Activated CD4-positive, alpha-beta T cell treated with anti-CD3 and anti-CD28 coated beads, Interleukin-2, amount 50 U/mL, for 48 hours (primary cell): Measurements from ENCODE around the gene CEACAM21.

Experiments
- DNase-seq, 2 experiments: peaks; one replicate each; pipeline ENCODE4 v3.0.0-alpha.2; 2020

Gene CEACAM21

DNA sequence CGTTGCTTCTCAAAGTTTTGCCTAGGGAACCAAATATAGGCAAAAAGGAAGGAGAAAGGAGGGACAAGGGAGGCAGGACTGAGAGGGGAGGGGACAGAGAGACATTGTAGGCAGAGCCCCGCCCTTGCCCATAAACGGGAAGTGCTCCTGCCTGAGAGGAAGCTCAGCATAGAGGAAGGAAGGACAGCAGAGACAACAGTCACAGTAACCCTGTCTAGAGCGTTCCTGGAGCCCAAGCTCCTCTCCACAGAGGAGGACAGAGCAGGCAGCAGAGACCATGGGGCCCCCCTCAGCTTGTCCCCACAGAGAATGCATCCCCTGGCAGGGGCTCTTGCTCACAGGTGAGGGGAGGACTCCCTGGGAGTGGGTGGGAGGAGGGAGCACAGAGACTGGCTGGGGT, at the start of gene CEACAM21:
TSS of gene CEACAM21 (plus strand) at position 169 of the 400 bp plus-strand sequence. CDS start at position 278, 109 bp downstream.
- peak; percentile 67 to 74 for DNase-seq

DNA sequence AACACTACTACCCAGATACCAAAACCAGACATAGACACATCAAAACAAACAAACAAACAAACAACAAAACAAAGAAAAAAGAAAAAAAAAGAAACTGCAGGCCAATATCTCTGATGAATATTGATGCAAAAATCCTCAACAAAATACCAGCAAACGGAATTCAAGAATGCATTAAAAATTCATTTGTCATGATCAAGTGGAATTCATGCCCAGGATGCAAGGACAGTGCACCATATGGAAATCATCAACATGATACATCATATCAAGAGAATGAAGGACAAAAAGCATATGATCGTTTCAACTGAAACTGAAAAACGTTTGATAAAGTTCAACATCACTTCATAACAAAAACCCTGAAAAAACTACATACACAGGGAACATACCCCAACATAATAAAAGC, 48.9 kb upstream of the CEACAM21 start:
- DNase-seq: no peak

DNA sequence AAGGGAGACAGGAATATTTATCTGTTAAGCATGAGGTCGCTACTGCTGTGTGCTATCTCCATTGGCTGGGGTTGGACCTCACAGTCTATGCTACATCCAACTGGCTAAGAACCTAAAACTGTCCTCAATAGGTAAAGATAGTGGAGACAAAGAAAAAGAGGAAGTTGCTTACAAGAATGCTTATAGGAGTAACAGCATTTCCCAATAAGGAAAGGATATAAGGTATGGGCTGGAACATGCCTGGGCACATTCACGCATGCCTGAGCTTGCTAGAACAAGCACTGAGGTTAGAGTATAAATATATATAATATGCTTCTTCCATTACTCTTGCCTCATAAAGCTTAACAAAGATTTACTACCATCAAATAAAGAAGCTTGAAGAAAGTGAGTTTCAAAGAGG, 47.9 kb upstream of the CEACAM21 start:
- no peak for DNase-seq

DNA sequence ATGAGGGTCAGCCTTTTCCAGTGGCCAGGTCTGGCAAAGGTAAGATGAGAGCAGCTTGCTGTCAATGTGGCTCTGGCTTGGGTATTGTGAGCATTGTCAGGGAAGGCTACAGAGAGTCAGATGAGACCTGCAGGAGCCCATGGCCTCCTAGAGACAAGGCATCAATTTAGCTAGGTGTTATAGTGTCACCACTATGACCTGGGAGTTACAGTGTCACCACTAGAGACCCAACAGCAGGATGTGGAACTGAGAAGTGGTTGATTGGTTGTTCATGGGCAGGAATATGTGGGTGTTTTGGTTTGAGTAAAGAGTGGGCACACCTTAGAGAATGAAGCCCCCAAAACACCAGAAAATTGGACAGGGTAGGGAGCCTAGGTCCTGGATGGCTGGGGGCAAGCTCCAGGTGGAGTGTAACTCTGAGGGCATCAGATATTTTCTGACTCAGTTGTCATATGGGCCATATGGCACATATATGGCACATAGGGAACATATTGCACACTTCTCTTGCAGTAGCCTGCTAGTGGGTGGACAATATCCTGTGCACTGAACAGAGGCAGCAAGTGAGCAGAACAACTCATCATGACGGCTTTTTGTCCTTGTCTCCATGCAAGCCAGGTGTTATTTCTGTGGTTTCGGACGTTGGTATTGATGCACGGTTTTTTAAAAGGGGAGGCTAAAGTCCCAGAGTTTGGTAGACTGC, 46.3 kb upstream of the CEACAM21 start:
- no peak for DNase-seq

DNA sequence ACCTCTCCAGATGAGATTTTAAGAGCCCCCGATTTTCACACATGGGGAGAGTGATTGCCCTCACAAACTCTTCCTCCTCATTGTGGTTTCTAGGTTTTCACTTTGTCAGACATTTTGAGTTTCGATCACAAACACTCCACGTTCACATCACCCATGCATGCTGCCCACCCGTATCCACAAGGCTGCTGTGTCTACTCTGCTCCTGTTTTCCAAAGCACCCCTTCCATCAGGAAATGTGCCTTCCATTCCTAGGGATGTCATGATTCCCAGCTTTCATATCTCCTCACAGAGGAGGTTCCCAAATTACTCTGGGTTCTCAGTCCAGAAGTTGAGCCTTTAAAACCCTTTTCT, 45.8 kb upstream of the CEACAM21 start:
- DNase-seq: no peak

DNA sequence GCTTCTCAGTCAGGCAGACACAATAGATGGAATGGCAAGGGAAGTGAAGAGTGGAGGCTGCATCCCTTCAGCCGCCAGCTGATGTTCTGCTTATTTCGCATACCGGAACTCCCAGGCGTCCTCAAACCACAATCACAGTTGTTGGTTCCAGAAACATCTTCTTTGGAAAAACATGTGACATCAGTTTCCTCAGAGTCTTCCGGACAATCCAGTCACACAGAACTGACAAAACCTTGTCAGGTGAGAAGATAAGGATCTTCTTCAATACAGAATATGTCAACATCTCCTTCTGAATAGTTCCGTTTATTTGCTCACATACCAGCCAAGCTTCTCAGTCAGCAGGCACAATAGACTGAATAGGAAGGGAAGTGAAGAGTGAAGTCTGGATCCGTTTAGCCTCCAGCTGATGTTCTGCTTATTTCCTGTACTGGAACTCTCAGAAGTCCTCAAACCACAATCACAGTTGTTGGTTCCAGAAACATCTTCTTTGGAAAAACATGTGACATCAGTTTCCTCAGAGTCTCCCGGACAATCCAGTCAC, 45.1 kb upstream of the CEACAM21 start:
- no peak for DNase-seq

DNA sequence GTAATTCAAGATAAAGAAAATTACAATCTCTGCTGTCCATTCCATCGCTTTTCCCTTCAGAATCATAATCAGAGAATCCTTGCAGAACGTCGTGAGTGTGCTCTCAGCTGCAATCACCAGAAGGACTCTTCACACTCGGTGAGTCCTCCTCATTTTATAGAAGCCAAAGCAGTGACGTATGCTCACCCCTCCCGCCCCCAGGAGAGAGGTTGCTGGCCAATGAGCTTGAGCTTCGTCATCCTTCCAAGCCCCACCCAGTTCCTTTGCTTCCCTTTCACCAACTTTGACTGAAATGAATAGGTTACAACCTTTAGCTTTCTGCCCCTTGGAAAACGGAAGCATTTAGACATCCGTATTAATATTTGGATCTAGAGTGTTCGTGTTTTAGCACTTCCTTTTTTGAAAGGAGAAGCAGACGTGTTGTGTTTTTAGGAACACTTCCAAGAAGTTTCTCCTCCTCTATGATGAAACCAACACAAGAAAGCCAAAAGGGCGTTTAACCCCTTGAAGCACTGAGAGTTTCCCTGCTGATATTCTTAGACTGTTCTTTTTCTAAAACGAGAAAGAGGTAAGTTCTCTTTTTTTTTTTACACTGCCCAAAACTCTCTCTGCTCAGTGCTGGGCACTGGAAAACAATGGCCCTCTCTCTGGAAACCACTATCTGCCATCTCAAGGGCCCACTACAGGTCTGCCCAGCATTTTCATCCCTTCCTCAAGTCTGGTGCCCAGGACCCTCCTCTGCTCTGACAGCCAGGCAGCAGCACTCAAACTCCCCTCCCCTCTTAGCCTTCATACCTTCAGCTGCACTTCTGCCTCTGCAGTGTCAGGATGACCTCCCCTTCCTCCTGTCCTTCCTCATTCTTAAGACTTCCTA, 44.3 kb upstream of the CEACAM21 start:
- peak; percentile 78 to 85 for DNase-seq

DNA sequence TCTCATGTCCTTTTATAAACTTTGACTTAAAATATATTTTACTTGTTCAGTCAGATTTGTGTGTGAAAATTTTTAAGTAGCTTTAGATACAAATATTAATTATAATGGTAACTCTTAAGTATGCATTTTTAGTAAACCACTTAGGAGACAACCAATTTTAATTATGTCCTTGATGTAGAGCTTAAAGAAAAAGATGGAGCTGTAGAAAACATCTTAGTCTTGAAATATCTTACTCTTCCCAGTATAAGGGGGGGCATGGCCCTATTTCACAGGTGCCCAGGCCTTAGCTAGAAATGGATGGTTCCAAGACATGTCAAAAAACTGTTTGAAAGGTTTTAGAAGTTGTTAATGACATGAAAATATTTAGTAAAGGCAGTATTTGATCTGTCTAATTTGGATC, 43.4 kb upstream of the CEACAM21 start:
- DNase-seq: no peak

DNA sequence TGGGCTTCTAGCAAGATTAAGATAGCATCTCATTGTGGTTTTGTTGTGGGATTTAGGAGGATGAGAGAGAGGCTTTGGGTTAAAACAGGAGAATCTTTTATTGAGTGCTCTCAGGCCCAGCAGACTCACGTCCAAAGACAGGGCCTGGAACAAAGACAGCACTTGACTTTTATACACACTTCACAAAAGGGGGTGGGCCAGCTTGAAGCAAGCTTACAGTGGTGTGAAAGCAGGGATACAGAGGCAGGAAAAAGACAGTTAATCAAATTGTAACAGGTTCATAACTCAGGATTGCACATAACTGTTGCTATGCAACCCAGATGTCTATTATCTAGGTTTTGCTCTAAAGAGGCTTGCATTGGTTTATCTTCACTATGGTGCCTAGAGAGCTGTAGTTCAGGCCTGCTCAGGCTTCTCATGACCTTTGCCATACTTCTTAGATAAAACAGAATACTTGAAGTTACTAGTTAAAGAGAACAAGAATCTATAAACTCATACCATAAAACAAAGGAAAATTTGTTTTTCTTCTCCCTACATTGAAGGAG, 42.2 kb upstream of the CEACAM21 start:
- no peak for DNase-seq

DNA sequence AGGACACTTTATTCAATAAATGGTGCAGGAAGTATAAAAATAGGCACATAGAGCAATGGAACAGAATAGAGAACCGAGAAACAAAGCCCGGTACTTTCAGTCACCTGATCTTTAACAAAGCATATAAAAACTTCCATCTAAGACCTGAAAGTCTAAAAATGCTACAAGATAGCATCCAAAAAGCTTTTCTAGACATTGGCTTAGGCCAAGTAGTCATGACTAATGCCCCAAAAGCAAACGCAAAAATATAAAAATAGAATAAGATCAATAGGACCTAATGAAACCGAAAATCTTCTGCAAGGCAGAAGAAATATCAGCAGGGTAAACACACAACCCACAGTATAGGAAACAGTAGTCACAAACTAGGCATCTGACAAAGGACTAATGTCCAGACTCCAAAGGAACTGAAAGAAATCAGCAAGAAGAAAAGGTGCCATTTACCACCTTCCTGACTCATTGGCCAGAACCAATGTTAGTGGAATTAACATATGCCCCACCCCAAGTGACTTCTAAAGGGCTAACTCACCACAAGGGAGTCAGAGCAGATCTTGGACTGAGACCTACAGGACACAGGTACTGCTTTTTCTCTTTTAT, 40.8 kb upstream of the CEACAM21 start:
- DNase-seq: no peak

DNA sequence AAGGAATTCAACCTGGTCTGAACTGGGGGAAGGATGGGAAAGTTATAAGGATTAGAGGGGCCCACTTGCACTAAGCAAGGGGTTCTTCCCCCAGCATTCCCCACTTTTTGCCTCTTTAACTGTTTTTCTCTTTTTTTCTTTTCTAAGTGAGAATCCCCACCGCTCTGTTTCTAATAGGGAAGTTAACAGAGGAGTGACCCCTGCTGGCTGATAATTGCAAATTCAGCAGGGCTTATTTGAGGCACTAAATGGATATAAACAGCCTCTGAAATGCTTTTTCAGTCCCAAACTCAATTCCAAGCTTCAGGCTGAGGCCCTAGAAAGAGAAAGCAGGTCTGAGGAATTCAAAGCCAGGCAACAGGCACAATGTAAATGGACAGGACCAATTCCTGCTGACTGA, 38.2 kb upstream of the CEACAM21 start:
- peak in 1 of 2 experiments; percentile 55 for DNase-seq

DNA sequence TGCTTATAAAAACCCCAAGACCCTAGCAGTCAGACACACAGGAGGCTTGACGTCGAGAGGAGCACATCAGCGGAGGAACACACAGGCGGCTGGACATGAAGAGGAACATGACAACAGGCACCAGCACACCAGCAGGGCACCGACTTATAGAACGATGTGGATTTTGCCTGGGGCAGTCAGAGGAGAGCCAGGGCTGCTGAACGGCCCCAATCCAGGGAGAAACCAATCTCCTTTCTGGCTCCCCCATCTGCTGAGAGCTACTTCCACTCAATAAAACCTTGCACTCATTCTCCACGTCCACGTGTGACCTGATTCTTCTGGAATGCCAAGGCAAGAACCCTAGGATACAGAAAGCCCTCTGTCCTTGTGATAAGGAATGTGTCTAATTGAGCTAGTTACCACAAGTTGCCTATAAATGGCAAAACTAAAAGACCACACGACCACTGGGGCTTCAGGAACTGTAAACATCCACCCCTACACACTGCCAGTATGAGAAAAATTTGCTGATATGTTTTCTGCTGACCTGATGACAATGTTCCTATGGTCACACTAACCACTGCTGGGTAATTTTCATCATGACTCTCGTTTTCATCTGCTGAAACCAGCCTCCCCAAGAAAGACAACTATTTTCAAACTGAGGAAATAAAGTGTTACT, 35.8 kb upstream of the CEACAM21 start:
- DNase-seq: no peak

DNA sequence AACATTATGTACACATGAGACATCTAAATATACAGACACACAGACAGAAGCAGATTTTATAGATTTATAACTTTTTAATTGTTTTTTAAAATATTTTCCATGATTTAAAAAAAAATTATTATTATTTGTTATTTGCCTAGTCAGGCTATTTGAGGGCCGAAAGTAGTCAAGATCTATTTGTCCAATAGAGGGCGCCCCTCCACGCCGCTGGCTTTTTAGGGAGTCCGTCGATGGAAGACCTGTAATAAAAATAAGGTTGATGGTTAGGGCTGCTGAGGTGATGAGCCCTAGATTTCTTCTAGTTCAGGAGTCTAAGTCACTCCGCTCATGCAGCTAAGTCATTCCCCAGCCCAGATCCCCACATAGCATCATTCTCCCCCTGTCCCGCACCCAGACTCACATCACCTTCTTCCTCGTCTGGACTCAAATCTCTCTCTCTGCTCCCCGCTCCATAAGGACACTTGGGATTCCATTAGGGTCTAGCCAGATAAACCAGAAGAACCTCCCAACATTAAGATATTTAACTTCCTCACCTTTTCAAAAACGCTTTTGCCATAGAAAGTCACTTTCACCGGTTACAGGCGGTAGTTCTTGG, 33.9 kb upstream of the CEACAM21 start:
- DNase-seq: peak; percentile 82 to 88

DNA sequence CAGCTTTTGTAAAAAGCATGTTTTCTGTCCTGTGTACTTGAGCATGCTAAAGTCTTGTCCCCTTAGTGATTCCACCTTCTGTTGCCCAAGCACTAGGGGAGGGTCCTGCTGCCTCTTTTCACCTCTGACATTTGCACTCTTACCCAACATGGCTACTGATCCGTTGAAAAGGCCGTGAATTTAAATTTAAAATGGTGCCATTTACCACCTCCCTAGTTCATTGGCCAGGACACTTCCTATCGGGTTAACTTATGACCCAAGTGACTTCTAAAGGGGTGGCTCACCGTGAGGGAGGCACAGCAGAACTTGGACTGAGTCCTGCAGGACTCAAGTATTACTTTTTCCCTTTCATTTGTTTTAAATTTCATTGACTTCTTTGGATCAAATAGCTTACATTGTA, 33.3 kb upstream of the CEACAM21 start:
- no peak for DNase-seq

DNA sequence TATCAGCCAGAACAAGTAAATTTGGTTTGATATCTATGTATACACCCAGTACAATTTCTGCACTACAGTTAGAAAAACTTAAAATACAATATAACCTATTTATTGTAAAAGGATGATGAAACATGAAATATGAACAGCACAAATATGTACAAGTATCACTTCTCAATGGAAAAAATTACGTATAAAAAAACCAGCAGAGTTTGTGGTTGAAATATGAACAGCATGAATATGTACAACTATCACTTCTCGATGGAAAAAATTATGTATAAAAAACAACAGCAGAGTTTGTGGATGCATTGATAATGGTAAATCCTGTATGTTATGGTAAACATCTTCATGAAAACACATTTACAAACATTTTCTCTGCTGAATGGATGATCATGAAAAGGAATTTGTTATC, 32.4 kb upstream of the CEACAM21 start:
- DNase-seq: no peak

DNA sequence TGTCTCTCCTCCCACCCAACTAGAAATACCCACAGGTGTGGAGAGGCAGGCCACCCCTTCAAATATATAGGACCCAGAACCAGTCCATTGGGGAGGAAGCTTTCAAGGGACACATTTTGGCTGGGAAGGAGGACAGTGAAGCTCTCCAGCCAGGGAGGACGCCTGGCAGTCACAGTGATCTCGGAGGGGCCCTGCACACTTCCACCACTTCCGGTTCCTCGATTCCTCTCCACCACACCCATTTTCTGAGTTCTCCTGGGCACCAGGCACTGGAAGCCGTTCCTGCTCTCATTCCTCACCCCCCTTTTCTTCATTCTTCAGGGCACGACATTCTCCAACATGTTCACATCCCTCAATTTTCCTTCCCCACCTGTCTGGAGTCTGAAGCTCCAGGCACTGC, 30.4 kb upstream of the CEACAM21 start:
- peak; percentile 57 to 66 for DNase-seq

DNA sequence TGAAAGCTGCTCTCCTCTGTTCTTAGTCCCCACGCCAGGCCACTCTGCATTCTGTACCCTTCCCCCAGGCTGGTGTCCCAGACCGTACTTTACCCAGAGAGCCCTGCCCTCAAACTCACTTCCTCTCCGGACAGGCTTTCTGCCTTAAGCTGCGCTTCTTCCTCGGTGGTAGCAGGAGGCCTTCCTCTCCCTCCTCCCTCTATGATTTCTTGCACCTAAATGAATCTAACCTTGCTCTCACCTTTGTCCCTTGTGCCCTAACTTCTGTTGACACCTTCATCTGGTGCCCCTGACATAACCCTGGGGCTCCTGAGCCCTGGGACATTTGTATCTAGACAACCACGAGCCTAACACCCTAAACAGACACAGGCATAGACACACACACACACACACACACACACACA, 29.6 kb upstream of the CEACAM21 start:
- DNase-seq: peak; percentile 51 to 61

DNA sequence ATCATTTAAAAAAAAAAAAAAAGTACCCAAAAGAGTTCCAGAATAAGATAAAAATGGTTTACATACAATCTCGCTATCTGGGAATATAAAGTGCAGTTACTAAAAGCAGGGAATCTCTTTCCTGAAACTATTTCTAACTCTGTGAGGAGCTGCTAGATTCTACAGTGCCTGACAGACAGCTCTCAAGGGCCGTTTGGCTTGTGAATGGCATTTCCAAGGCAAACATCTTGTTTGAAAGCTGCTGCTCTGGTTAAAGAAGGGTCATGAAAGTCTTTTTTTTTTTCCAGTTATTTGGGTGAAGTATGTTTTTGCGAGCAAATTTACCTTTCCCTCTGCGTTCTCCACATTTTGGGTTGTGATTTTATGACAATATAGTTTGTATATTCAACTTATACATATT, 29.0 kb upstream of the CEACAM21 start:
- no peak for DNase-seq

DNA sequence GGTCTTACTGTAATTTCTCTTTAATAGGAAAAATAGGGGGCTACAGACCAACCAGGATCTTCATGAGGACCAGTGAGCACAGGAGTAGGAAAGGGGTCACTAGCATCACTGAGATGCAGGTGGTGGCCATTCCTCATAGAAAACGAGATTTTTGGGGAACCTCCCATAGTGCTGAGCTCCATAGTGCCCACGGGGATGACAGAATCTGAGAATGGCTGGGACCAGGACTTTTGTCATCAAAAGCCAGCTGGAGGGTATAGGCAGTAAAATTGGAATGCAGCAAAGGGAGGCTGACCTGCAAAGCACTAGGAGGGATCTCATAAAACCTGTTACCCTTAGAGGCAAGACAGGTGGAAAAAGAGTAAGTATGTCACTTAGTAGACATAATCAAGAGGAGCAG, 28.4 kb upstream of the CEACAM21 start:
- no peak for DNase-seq

DNA sequence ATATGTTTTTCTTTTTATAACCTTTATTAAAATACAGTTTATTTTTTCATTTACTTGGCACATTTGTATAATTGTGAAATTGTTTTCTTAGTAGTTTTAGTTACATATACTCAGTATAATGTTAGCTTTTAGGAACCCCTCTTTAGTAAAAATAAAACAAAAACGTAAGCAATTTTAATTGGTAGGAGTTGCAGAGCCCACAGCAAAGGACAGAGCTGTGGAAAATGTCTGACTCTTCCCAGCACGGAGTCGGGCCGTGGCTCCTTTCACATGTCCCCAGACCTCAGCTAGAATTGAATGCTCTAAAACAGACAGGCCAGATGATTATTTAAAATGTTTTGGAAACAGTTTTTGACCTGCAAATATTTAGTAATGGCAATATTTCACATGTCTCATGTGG, 27.9 kb upstream of the CEACAM21 start:
- DNase-seq: no peak

DNA sequence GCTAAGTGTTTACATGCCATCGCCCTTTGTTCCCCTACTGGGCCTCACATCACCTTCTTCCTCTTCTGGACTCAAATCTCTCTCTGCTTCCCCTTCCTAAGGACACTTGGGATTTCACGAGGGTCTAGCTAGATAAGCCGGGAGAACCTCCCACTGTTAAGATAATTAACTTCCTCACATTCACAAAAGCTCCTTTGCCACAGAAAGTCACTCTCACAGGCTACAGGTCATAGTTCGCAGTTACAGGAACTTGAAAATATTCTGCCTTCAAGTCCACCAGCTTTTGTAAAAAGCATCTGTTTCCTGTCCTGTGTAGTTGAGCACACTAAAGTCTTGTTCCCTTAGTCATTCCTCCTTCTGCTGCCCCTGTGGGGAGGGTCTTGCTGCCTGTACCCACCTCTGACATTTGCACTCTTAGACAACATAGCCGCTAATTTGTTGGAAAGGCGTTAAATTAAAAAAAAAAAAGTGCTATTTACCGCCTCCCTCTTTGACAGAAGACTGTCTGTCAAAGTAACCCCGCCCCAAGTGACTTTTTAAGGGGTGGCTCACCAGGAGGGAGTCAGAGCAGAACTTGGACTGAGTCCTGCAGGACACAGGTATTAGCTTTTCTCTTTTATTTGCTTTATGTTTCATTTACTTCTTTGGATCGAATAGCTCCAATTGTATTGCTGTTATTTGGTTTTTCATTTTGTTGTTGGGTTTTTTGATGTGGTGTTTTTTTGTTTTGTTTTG, 26.8 kb upstream of the CEACAM21 start:
- peak; percentile 73 to 84 for DNase-seq

DNA sequence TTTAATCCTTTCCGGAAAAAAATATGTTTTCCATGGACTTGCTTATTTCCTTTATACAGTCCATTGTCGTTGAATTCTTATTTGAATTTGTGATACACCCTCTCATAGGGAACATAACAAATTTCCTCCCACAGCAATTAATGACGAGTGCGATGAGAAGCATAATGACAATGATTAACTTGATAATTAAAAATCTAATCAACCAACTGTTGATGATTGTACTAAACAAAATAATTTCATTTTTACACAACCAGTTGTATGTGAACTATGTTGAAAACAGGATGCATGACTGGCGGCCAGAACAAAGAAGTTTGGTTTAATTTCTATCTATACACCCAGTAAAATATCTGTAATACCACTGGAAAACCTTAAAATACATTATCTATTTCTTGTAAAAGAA, 26.1 kb upstream of the CEACAM21 start:
- no peak for DNase-seq
